Measurements from ENCODE around the gene RNF32. TPM values are rescaled to one million over a fixed set of nuclear protein-coding genes. Genes with fewer than 3 reads are reported as not detected.

The RNF32 gene
- polyA plus RNA-seq, 3 donors, result 0.03 to 0.13 TPM; not detected in 1

DNA sequence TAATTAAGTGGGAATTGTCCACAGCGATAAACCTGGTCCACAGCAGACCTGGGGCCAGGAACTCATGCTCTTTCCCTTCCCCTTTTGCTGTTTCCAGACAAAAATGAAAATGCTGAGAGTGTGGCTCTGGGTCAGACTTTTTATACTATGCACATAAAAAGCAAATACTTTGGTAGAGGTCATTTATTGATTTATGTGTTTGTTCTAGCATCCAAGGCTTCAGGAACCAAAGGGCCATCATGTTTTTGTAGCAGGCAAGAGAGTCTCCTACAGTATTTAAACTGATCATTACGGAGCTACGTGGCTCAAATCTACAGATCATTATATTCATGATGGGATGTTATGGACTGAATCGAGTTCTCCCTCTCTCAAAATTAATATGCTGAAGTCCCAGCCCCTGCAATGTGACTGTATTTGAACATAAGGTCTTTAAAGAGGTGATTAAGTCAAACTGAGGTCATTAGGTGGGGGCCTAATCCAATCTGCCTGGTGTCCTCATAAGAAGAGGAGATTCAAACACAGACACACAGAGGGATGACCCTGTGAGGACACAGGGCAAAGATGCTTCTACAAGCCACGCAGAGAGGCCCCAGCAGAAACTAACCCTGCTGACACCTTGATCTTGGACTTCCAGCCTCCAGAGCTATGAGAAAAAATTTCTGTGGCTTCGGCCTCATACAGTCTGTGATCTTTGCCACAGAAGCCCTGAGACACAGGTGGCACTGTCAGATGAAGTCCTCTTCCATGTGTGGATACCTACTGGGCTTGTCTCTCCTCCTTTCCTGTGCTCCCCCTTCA, 46.1 kb upstream of the RNF32 start:
- no peak overlapping the region for H3K4me2 ChIP-seq (replicated peaks; ENCODE audit: extremely low read depth, low read length, poor library complexity, severe bottlenecking)
- 100% methylated on average over 2 of the region's 6 CpGs for WGBS (ENCODE audit: insufficient coverage)
- H3K9me3 ChIP-seq (replicated peaks in 1 of 2; ENCODE audit: control insufficient read depth in 1 of 2, insufficient read depth in 1 of 2, low read length in 2 of 2), result peaks cover 0 to 9% of the 10 kb centered on the region in 2 donors
- Mint-ChIP-seq H3K4me3 (no peak overlapping the region), H3K36me3 (no peaks in the 10 kb centered on the region), H3K9me3 (peaks cover 6 to 22% (median 8%) of the 10 kb centered on the region in 7 donors), H3K4me1 (no peaks in the 10 kb centered on the region), H3K27me3 (ENCODE audit: low read depth in 3 of 3) (peaks cover 1 to 3% (median 3%) of the 10 kb centered on the region in 3 donors), H3K27ac (no peak overlapping the region)
- H3K4me1 ChIP-seq (ENCODE audit: control insufficient read depth in 1 of 2, insufficient read depth in 2 of 2, low read length in 2 of 2), result no peaks in the 10 kb centered on the region
- no peak overlapping the region for H3K4me3 ChIP-seq (replicated peaks in 1 of 3; ENCODE audit: low read depth in 2 of 3, low read length in 3 of 3)
- intact Hi-C loops (cut with micrococcal nuclease), result no loop called here
- H4K20me1 ChIP-seq (ENCODE audit: insufficient read depth, low read length), result no peaks in the 10 kb centered on the region
- no peaks in the 10 kb centered on the region for H3K27me3 ChIP-seq (ENCODE audit: control insufficient read depth in 2 of 2, insufficient read depth in 2 of 2, low read length in 2 of 2)
- no peak overlapping the region for H3K9ac ChIP-seq (ENCODE audit: insufficient read depth, low read length, poor library complexity, severe bottlenecking)
- no peak overlapping the region for H2AFZ ChIP-seq (ENCODE audit: insufficient read depth, low read depth, low read length, poor library complexity, severe bottlenecking)
- no peaks in the 10 kb centered on the region for H3K36me3 ChIP-seq (replicated peaks in 1 of 2; ENCODE audit: control insufficient read depth in 1 of 2, insufficient read depth in 2 of 2, low read length in 2 of 2)
- no peak for DNase-seq
- no peaks in the 10 kb centered on the region for H3K79me2 ChIP-seq (ENCODE audit: insufficient read depth, low read length)
- no peak overlapping the region for H3K27ac ChIP-seq (ENCODE audit: low read depth in 1 of 2, low read length in 2 of 2)
- TF ChIP-seq, protein P1, sequence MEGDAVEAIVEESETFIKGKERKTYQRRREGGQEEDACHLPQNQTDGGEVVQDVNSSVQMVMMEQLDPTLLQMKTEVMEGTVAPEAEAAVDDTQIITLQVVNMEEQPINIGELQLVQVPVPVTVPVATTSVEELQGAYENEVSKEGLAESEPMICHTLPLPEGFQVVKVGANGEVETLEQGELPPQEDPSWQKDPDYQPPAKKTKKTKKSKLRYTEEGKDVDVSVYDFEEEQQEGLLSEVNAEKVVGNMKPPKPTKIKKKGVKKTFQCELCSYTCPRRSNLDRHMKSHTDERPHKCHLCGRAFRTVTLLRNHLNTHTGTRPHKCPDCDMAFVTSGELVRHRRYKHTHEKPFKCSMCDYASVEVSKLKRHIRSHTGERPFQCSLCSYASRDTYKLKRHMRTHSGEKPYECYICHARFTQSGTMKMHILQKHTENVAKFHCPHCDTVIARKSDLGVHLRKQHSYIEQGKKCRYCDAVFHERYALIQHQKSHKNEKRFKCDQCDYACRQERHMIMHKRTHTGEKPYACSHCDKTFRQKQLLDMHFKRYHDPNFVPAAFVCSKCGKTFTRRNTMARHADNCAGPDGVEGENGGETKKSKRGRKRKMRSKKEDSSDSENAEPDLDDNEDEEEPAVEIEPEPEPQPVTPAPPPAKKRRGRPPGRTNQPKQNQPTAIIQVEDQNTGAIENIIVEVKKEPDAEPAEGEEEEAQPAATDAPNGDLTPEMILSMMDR (IDR thresholded peaks at IDR 0.05), result no peak

DNA sequence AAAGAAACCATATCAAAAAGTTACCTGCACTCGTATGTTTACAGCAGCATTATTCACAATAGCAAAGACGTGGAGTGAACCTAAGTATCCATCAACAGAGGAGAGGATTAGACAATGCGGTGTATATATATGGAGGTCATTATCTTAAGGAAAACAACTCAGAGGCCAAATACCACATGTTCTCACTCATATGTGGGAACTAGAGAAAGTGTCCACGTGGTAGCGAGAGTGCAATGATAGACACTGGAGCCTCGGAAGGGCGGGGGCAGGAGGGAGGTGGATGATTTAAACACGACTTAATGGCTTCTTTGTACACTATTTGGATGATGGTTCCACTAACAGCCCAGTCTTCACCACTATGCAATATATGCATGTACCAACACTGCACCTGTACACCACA, 40.1 kb upstream of the RNF32 start:
- no peaks in the 10 kb centered on the region for H3K36me3 Mint-ChIP-seq
- H3K9me3 Mint-ChIP-seq, result peaks cover 0 to 11% (median 4%) of the 10 kb centered on the region in 7 donors
- Histone ChIP-seq H3K4me3 (replicated peaks in 1 of 3; ENCODE audit: low read depth in 2 of 3, low read length in 3 of 3) (no peak overlapping the region), H3K9me3 (replicated peaks in 1 of 2; ENCODE audit: control insufficient read depth in 1 of 2, insufficient read depth in 1 of 2, low read length in 2 of 2) (no peaks in the 10 kb centered on the region), H2AFZ (ENCODE audit: insufficient read depth, low read depth, low read length, poor library complexity, severe bottlenecking) (no peak overlapping the region), H3K4me1 (ENCODE audit: control insufficient read depth in 1 of 2, insufficient read depth in 2 of 2, low read length in 2 of 2) (no peaks in the 10 kb centered on the region), H3K36me3 (replicated peaks in 1 of 2; ENCODE audit: control insufficient read depth in 1 of 2, insufficient read depth in 2 of 2, low read length in 2 of 2) (no peaks in the 10 kb centered on the region), H3K79me2 (ENCODE audit: insufficient read depth, low read length) (no peaks in the 10 kb centered on the region), H3K4me2 (replicated peaks; ENCODE audit: extremely low read depth, low read length, poor library complexity, severe bottlenecking) (no peak overlapping the region), H3K27ac (ENCODE audit: low read depth in 1 of 2, low read length in 2 of 2) (no peak overlapping the region), H3K9ac (ENCODE audit: insufficient read depth, low read length, poor library complexity, severe bottlenecking) (no peak overlapping the region), H4K20me1 (ENCODE audit: insufficient read depth, low read length) (no peaks in the 10 kb centered on the region), H3K27me3 (ENCODE audit: control insufficient read depth in 2 of 2, insufficient read depth in 2 of 2, low read length in 2 of 2) (no peaks in the 10 kb centered on the region)
- WGBS (ENCODE audit: insufficient coverage), result no CpG with 5 or more reads among the region's 8 CpGs
- H3K27me3 Mint-ChIP-seq (ENCODE audit: low read depth in 3 of 3), result peaks cover 8 to 10% (median 8%) of the 10 kb centered on the region in 3 donors
- no peak overlapping the region for H3K4me3 Mint-ChIP-seq
- DNase-seq, result no peak
- TF ChIP-seq, protein P1 (IDR thresholded peaks at IDR 0.05), result no peak
- no peaks in the 10 kb centered on the region for H3K4me1 Mint-ChIP-seq
- intact Hi-C loops (cut with micrococcal nuclease), result no loop called here
- H3K27ac Mint-ChIP-seq, result no peak overlapping the region
